ENCODE results near the gene SCYL1. TPM values are rescaled to one million over a fixed set of nuclear protein-coding genes. Genes with fewer than 3 reads are reported as not detected.

The SCYL1 gene
- total RNA-seq, 1 experiment from 2014 or later = 34.5 TPM

- DNase-seq (ENCODE audit: low spot score) = no peak
These were observed 44.5 kb downstream of the SCYL1 start for GRCh38 chr11:65569164-65569972.

- DNase-seq (ENCODE audit: low spot score) = peak; percentile 99
These were observed 45.4 kb downstream of the SCYL1 start, which contains the start of gene ZNRD2 for GRCh38 chr11:65569973-65570918. Gene ZNRD2, plus strand, starts transcription at chr11:65570477. Its CDS starts 15 bp downstream, at chr11:65570492.

GRCh38 chr11:65571420-65571819, 46.5 kb downstream of the SCYL1 start:
- no peak for DNase-seq (ENCODE audit: low spot score)

GRCh38 chr11:65571940-65572339, 47.1 kb downstream of the SCYL1 start:
- DNase-seq (ENCODE audit: low spot score) = peak; percentile 48

- peak; percentile 76 for DNase-seq (ENCODE audit: low spot score)
These were observed 47.6 kb downstream of the SCYL1 start, which contains the start of gene FAM89B for GRCh38 chr11:65572356-65573051. Gene FAM89B, plus strand, starts transcription at chr11:65572538. Its CDS starts 132 bp downstream, at chr11:65572670.

- DNase-seq (ENCODE audit: low spot score) = no peak
These were observed 48.7 kb downstream of the SCYL1 start for GRCh38 chr11:65573391-65574079.

GRCh38 chr11:65574109-65574810, 49.4 kb downstream of the SCYL1 start:
- DNase-seq (ENCODE audit: low spot score) = peak; percentile 96

- DNase-seq (ENCODE audit: low spot score) = no peak
These were observed 50.1 kb downstream of the SCYL1 start for GRCh38 chr11:65574811-65575567.

- DNase-seq (ENCODE audit: low spot score) = peak; percentile 64
These were observed 50.8 kb downstream of the SCYL1 start, which contains the start of gene EHBP1L1 for GRCh38 chr11:65575568-65576231. Gene EHBP1L1, plus strand, starts transcription at chr11:65576053. Its CDS starts 250 bp downstream, at chr11:65576303.

- no peak for DNase-seq (ENCODE audit: low spot score)
These were observed 51.5 kb downstream of the SCYL1 start for GRCh38 chr11:65576232-65576866.

- peak; percentile 78 for DNase-seq (ENCODE audit: low spot score)
These were observed 52.2 kb downstream of the SCYL1 start for GRCh38 chr11:65576867-65577755.

- DNase-seq (ENCODE audit: low spot score) = no peak
These were observed 52.9 kb downstream of the SCYL1 start for GRCh38 chr11:65577756-65578109.

- no peak for DNase-seq (ENCODE audit: low spot score)
These were observed 53.3 kb downstream of the SCYL1 start for GRCh38 chr11:65578134-65578533.

- DNase-seq (ENCODE audit: low spot score) = no peak
These were observed 53.8 kb downstream of the SCYL1 start for GRCh38 chr11:65578667-65579066.

GRCh38 chr11:65579291-65579690, 54.4 kb downstream of the SCYL1 start:
- DNase-seq (ENCODE audit: low spot score) = no peak

- DNase-seq (ENCODE audit: low spot score) = no peak
These were observed 55.3 kb downstream of the SCYL1 start for GRCh38 chr11:65580031-65580692.

- DNase-seq (ENCODE audit: low spot score) = no peak
These were observed 55.9 kb downstream of the SCYL1 start for GRCh38 chr11:65580756-65581155.
